ENCODE results near the gene DIS3. TPM values are rescaled to one million over a fixed set of nuclear protein-coding genes. Genes with fewer than 3 reads are reported as not detected.

The DIS3 gene
- total and polyA plus RNA-seq, 9 of the 15 experiments (the other 6 are each of a cell fraction or from before 2014, with no cell fraction given): 6.0 to 48.9 (median 34.2) TPM

- no peak for TF ChIP-seq MBD1 (CRISPR knock-in tag; IDR thresholded peaks at IDR 0.05)
- peak; percentile 70 for TF ChIP-seq PKNOX1 (IDR thresholded peaks at IDR 0.05)
- TF ChIP-seq YY1 (IDR thresholded peaks at IDR 0.05; ENCODE audit: borderline replicate concordance in 1 of 3, control insufficient read depth in 1 of 3, extremely low read depth in 1 of 3, insufficient read depth in 3 of 3, insufficient read length in 1 of 3, insufficient replicate concordance in 2 of 3, low read depth in 1 of 3, low read length in 2 of 3): peak in 1 of 3 experiments; percentile 48
- peak; percentile 66; the same call in 1 of the 2 replicates for TF ChIP-seq NKRF (IDR thresholded peaks at IDR 0.05; ENCODE audit: borderline replicate concordance)
- peak; percentile 52 to 54 for TF ChIP-seq E2F6 (IDR thresholded peaks at IDR 0.05; ENCODE audit: borderline replicate concordance in 1 of 2, extremely low read depth in 1 of 2, insufficient read depth in 1 of 2, insufficient read length in 1 of 2, low read depth in 1 of 2, low read length in 1 of 2, poor library complexity in 1 of 2, severe bottlenecking in 1 of 2)
- TF ChIP-seq ZNF274 (IDR thresholded peaks at IDR 0.05; ENCODE audit: borderline replicate concordance, low read depth, low read length): no peak
- TF ChIP-seq ETV1 (tag; conservative IDR thresholded peaks at IDR 0.05; ENCODE audit: low read depth): peak; percentile 78
- TF ChIP-seq ZNF639 (CRISPR knock-in tag; conservative IDR thresholded peaks at IDR 0.05 in 1 of 2, IDR thresholded peaks at IDR 0.05 in 1 of 2): no peak
- no peak for TF ChIP-seq USF2 (CRISPR knock-in tag; IDR thresholded peaks at IDR 0.05)
- no peak for TF ChIP-seq NCOA2 (IDR thresholded peaks at IDR 0.05; ENCODE audit: partially characterized antibody in 2 of 2)
- TF ChIP-seq SMARCB1 (IDR thresholded peaks at IDR 0.05; ENCODE audit: insufficient read length, low read depth): no peak
- no peak for TF ChIP-seq MAFF (IDR thresholded peaks at IDR 0.05; ENCODE audit: low read length)
These were observed at the start of gene DIS3, which contains the start of gene PIBF1 (continued) for GRCh38 chr13:72781451-72782439.
